Central memory CD4-positive, alpha-beta T cell (primary cell): ENCODE data around the gene MESP2.
A peak's percentile ranks its signal among the peaks of the same experiment; 100 is the strongest.

Experiments used
- DNase-seq: peaks from one replicate; pipeline ENCODE4 v3.0.0; 2022
- total RNA-seq, 3 experiments: gene quantifications; one replicate each; lab custom pipeline; 2026; lab: John Stamatoyannopoulos, UW

MESP2 gene
- 0 reads per million in 3 experiments for total RNA-seq

- peak; percentile 27 for DNase-seq
Measured at GRCh38 chr15:89776274-89777072, at the start of gene MESP2. Gene MESP2, plus strand, starts transcription at chr15:89776332. Its CDS starts 26 bp downstream, at chr15:89776358.

GRCh38 chr15:89728254-89728653, 47.9 kb upstream of the MESP2 start:
- no peak for DNase-seq

- DNase-seq, result no peak
Measured at GRCh38 chr15:89731275-89731674, 44.9 kb upstream of the MESP2 start.

GRCh38 chr15:89732451-89733172, 43.5 kb upstream of the MESP2 start:
- no peak for DNase-seq

- no peak for DNase-seq
Measured at GRCh38 chr15:89735773-89736172, 40.4 kb upstream of the MESP2 start.

- peak; percentile 56 for DNase-seq
Measured at GRCh38 chr15:89740137-89740536, 36.0 kb upstream of the MESP2 start.

GRCh38 chr15:89743011-89743410, 33.1 kb upstream of the MESP2 start:
- no peak for DNase-seq

- no peak for DNase-seq
Measured at GRCh38 chr15:89743594-89743993, 32.5 kb upstream of the MESP2 start.

GRCh38 chr15:89745131-89745530, 31.0 kb upstream of the MESP2 start:
- no peak for DNase-seq

GRCh38 chr15:89745768-89746167, 30.4 kb upstream of the MESP2 start:
- DNase-seq, result no peak

GRCh38 chr15:89746386-89746780, 29.7 kb upstream of the MESP2 start:
- no peak for DNase-seq

GRCh38 chr15:89747708-89748682, 28.1 kb upstream of the MESP2 start:
- no peak for DNase-seq

- DNase-seq, result no peak
Measured at GRCh38 chr15:89749054-89749453, 27.1 kb upstream of the MESP2 start.

GRCh38 chr15:89749526-89749925, 26.6 kb upstream of the MESP2 start:
- no peak for DNase-seq

- DNase-seq, result no peak
Measured at GRCh38 chr15:89749951-89750559, 26.1 kb upstream of the MESP2 start.

GRCh38 chr15:89750560-89751542, 25.3 kb upstream of the MESP2 start, which contains the start of gene MESP1:
Gene MESP1, minus strand, starts transcription at chr15:89751249. Its CDS starts 18 bp downstream, at chr15:89751231.
- DNase-seq, result peak; percentile 82

- no peak for DNase-seq
Measured at GRCh38 chr15:89751748-89752147, 24.4 kb upstream of the MESP2 start.

- no peak for DNase-seq
Measured at GRCh38 chr15:89753855-89754254, 22.3 kb upstream of the MESP2 start.

GRCh38 chr15:89754361-89755154, 21.6 kb upstream of the MESP2 start:
- no peak for DNase-seq

GRCh38 chr15:89755701-89756100, 20.4 kb upstream of the MESP2 start:
- DNase-seq, result no peak
